DMS153 (cell line): ENCODE measurements around the gene RRAGB.
"Not testable (repeated sequence)": the region's sequence is repeated elsewhere in the genome, so short reads cannot be mapped to it uniquely, and the experiment has no call there.

ENCODE experiments used
- DNase-seq: peaks from one replicate; lab custom pipeline; 2025; lab: John Stamatoyannopoulos, UW

RRAGB gene

DNA sequence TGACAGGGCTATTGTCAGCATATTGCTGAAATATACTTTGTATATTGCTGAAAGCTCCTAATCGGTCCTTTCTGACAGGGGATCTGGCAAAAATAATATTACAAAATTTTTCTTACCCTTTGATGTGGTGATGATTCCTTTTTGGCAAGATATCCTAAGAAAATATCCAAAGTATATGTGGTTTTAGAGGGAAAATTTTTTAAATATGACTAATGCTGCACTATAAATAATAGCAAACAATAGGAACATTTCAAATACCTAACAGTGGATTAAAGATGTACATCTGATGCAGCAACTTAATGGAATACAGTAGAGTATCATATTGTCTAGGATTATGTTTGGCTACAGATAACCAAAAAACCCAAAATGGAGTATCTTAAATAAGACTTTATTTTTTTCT is 49.6 kb downstream of the RRAGB start:
- no peak for DNase-seq

DNA sequence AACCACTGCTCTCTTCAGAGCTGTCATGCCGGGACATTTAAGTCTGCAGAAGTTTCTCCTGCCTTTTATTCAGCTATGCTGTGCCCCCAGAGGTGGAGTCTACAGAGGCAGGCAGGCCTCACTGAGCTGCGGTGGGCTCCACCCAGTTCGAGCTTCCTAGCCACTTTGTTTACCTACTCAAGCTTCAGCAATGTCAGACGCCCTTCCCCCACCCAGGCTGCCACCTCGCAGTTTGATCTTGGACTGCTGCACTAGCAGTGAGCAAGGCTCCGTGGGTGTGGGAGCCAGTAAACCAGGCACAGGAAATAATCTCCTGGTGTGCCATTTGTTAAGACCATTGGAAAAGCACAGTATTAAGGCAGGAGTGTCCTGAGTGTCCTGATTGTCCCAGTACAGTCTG is 56.9 kb downstream of the RRAGB start:
- DNase-seq: not testable (repeated sequence)

DNA sequence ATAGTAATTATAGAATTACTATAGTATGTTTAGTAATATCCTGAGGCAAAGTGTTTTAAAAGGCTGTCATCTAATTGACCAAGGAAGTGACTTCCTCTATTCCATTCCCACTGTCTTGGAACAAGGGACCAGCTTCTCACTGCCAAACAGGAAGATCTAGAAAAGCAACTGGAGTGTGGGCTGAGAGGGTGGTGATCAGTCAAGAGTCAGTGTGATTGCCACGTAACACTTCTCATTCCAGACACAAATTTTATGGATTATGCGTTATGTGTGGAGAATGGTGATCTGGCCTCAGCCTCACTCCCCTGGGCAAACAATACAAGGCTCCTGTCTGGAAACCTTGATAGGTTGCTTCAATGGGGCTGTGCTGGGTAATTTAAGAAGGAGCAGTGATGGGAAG is 60.0 kb downstream of the RRAGB start:
- no peak for DNase-seq

DNA sequence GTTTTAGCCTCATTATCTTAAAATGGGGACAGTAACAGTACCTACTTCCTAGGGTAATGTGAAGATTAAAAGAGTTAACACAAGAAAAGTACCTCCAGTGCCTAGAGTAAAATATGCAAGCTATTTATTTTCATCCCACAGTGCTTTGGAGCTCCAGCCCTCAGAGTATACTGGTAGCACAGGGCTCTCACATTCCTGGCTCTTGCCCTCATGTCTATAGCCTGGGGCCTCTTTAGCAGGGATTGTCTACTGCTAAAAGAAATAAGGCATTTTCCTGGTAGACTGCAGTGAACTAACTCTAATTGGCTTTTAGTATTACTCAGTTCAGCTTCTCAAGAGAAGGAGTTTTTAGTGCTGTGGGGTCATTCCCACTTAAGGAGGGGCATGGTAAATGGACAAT is 60.8 kb downstream of the RRAGB start:
- DNase-seq: no peak

DNA sequence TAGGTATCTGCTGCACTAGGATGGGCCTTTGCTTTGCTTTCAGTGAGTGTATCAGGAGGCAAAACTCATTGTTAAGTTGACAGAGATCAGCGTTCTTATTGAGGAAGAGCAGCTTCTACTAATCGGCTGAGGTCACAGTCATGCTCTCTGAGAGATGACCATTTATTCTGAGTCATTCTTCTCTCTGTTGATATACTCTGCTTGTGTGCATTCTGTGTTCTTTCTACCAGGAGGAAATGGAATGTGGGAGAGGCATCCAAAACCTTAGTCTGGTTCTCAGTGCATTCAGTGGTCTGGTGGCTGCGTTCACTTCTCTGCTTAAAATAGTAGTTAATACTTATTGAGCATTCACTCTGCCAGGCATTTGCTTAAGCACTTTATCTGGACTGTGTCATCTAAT is 66.2 kb downstream of the RRAGB start:
- DNase-seq: no peak

DNA sequence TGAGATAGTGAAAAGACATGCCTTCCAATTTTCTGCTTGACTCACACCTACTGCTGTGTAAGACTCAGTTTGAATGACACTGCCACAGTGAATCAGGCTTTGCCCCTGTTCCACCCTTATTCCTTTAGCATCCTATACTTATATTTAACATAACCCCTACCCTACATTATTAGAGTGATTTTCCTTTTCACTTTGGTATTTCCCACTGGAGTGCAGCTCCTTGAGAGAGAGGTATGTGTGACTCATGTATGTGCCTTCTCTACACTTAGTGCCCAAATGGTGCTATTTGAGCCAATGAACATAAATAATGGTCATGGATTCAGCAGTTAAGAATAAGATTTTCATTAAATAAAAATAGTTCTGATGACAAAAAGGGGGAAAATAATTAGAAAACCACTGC is 69.5 kb downstream of the RRAGB start:
- DNase-seq: no peak

DNA sequence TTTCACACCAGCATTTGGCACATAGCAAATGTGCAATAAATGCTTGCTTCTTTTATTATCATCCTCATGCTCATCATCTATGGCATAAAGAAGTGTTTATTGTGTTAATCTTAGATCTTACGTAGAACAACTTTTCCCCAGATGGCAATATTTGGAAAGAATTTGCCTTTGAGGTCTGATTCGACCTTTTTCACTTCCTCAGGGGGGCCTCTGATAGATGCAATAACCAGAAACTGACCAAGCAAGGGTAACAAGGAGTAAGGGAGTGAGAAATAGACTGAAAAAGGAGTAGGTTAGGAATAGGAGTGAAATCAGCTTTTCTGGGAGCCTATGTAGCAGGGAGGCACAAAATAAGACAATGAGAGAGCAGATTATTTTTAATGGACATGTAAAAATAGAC is 70.2 kb downstream of the RRAGB start:
- DNase-seq: no peak

DNA sequence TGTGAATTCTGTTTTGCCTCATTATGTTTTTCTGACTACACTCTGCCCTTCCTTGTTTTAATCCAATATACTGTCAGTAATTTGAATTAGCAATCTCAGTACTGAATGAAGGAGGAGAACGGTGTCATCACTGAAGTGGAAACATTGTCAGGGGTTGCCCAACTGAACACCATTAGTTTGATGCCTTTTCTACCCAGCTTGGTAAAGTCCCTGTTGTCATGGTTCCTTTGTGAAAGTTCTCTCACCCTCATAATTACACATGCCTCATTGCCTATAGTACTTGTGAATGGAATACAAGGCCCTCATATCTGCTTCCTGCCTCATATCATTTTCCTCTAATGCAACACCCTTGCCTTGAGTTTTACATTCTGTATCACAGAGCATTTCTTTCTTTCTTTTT is 76.9 kb downstream of the RRAGB start:
- no peak for DNase-seq

DNA sequence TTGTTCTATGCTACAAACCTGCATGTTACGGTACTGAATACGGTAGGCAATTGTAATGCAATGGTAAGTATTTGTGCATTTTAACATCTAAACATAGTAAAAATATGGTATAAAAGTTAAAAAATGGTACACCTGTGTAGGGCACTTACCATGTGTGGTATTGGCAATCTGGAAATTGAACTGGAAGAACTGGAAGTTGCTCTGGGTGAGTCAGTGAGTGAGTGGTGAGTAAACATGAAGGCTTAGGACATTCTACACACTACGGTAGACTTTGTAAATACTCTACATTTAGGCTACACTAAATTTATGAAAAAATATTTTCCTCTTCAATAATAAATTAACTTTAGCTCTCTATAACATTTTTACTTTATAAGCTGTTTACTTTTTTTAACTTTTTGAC is 78.9 kb downstream of the RRAGB start:
- DNase-seq: no peak

DNA sequence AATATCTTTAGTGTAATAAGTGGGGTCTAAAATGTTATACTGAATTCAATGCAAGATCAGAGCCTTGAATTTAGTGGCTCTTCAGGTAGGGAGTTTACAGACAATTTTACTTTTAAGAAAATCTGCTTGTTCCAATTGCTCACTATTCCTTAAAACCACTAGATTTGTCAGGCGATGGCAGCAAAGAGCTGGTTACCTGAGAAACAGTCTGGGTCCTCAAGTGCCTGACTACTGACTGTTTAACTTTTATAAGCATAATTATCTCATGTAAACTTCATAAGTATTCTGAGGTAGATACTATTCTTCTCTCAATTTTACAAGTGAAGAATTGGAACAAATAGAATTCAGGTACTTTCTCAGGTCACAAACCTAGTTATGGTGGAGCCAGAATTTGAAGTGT is 84.3 kb downstream of the RRAGB start:
- no peak for DNase-seq
